Glomerular visceral epithelial cell (primary cell): ENCODE data around the gene DHFR.
A peak's percentile ranks its signal among the peaks of the same experiment; 100 is the strongest.
"Not testable (repeated sequence)": the region's sequence is repeated elsewhere in the genome, so short reads cannot be mapped to it uniquely, and the experiment has no call there.

Source experiments
- DNase-seq: peaks from one replicate; pipeline ENCODE4 v3.0.0-alpha.2; 2016; ENCODE audit errors: extremely low spot score

DHFR gene

GRCh38 chr5:80597500-80597899 lies 57.3 kb downstream of the DHFR start:
- no peak for DNase-seq

- DNase-seq, result no peak
Observed at GRCh38 chr5:80594810-80595209, 60.0 kb downstream of the DHFR start.

- no peak for DNase-seq
Observed at GRCh38 chr5:80592761-80593160, 62.0 kb downstream of the DHFR start.

- DNase-seq, result no peak
Observed at GRCh38 chr5:80592105-80592504, 62.7 kb downstream of the DHFR start.

GRCh38 chr5:80591352-80591751 lies 63.4 kb downstream of the DHFR start:
- DNase-seq, result peak; percentile 96

GRCh38 chr5:80590766-80591165 lies 64.0 kb downstream of the DHFR start:
- peak; percentile 53 for DNase-seq

- DNase-seq, result no peak
Observed at GRCh38 chr5:80588858-80589540, 65.8 kb downstream of the DHFR start.

GRCh38 chr5:80584770-80585169 lies 70.0 kb downstream of the DHFR start:
- DNase-seq, result no peak

GRCh38 chr5:80580291-80580690 lies 74.5 kb downstream of the DHFR start:
- not testable (repeated sequence) for DNase-seq

GRCh38 chr5:80579050-80579449 lies 75.7 kb downstream of the DHFR start:
- no peak for DNase-seq

GRCh38 chr5:80577707-80578106 lies 77.1 kb downstream of the DHFR start:
- no peak for DNase-seq

- no peak for DNase-seq
Observed at GRCh38 chr5:80576383-80576782, 78.4 kb downstream of the DHFR start.
